Gastroesophageal sphincter (tissue), 4 donors: ENCODE data around the gene ECT2L. TPM values are rescaled to one million over a fixed set of nuclear protein-coding genes. Genes with fewer than 3 reads are reported as not detected.
A peak's percentile ranks its signal among the peaks of the same experiment; 100 is the strongest.

Experiments used
- ATAC-seq: fragments of 150-250 bp; one replicate; pipeline ENCODE4 v1.9.1; 2016; ENCODE audit warnings: mild to moderate bottlenecking, moderate library complexity
- H3K27ac ChIP-seq, 4 donors: fragments of 200-600 bp; sonication (generic) in 3 of 4; 1 replicate in 3 of 4; 2 replicates in 1 of 4; pipeline ENCODE4 v1.5.1; 2016 to 2019
- H3K27me3 ChIP-seq: fragments of 200-600 bp; sonication (generic); one replicate; pipeline ENCODE4 v1.5.1; 2019
- H3K36me3 ChIP-seq, 2 donors: fragments of 200-600 bp; sonication (generic); one replicate each; pipeline ENCODE4 v1.5.1; 2019; ENCODE audit warnings: control low read depth in 1 of 2
- H3K4me1 ChIP-seq, 3 donors: fragments of 200-600 bp; sonication (generic); 1 replicate in 2 of 3; 2 replicates in 1 of 3; pipeline ENCODE4 v1.5.1; 2016 to 2019; ENCODE audit warnings: control low read depth in 2 of 3
- H3K4me3 ChIP-seq, 2 donors: fragments of 200-600 bp; sonication (generic); one replicate each; pipeline ENCODE4 v1.5.1; 2019; ENCODE audit warnings: mild to moderate bottlenecking in 1 of 2, moderate library complexity in 1 of 2
- H3K9me3 ChIP-seq, 3 donors: fragments of 200-600 bp; sonication (generic); one replicate each; pipeline ENCODE4 v1.5.1; 2017 to 2019; ENCODE audit warnings: control low read depth in 2 of 3
- EP300 ChIP-seq: sonication (generic); formaldehyde crosslinking; IDR thresholded peaks from one replicate; pipeline ENCODE4 v1.6.1; 2017; ENCODE audit warnings: antibody characterized with exemption, mild to moderate bottlenecking
- POLR2A ChIP-seq, 2 donors: fragments of 450-650 bp; IDR thresholded peaks; one replicate each; pipeline ENCODE4 v1.6.1; 2017; ENCODE audit warnings: antibody characterized with exemption in 2 of 2, mild to moderate bottlenecking in 2 of 2, moderate library complexity in 1 of 2
- POLR2AphosphoS5 ChIP-seq: sonication (generic); formaldehyde crosslinking; IDR thresholded peaks from one replicate; pipeline ENCODE4 v1.6.1; 2017; ENCODE audit warnings: antibody characterized with exemption
- WGBS, 2 donors: methylation state at CpG; one replicate each; pipeline ENCODE4 v1.1.5; 2018; ENCODE audit warnings: low coverage in 1 of 2; 5-methylcytosine and 5-hydroxymethylcytosine counted together
- total RNA-seq, 4 donors: library from RNA; depleted of rRNA; stranded (reverse); fragments of >200 nt; gene quantifications; one replicate each; pipeline ENCODE4 v1.1.0, GENCODE V29; 2016
- TF ChIP-seq, protein P1 (sequence below), 4 experiments: fragments of 200-600 bp in 2 of 4; fragments of 450-650 bp in 2 of 4; sonication (generic) in 1 of 4; IDR thresholded peaks; one replicate each; pipeline ENCODE4 v1.5.1; 2017 to 2019; ENCODE audit warnings: antibody characterized with exemption in 4 of 4, mild to moderate bottlenecking in 2 of 4, moderate library complexity in 2 of 4

The ECT2L gene
- total RNA-seq, 4 donors from 2014 or later = 0.27 TPM; not detected in 3

DNA sequence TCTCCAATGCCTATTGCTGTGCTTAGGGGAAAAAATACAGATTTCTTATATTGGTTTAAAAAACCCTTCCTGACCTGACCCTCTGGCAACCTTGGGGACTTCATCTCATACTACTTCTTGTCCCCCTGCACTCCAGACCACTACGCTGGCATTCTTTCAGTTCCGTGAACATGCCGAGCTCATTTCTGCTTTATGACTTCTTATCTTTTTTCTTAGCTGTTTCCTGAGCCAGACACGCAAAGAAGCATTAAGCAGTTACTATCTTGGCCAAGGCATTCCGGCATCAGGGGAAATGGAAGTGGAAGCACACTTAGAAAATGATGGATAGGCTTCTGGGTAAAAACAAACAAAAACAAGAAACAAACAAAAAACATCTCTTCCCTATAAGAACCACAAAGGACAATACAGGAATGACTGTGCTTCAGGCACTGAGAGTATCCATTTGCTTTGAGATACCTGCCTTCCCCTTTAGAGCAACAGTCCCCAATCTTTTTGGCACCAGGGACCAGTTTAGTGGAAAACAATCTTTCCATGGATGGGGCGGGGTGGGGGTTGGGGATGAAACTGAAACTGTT is 26.7 kb upstream of the ECT2L start:
- Histone ChIP-seq H3K4me1 (peaks cover 0 to 10% (median 3%) of the 10 kb centered on the region in 3 donors), H3K36me3 (no peaks in the 10 kb centered on the region), H3K4me3 (no peak overlapping the region), H3K27ac (no peak overlapping the region), H3K27me3 (no peaks in the 10 kb centered on the region), H3K9me3 (no peaks in the 10 kb centered on the region)
- no peak for ATAC-seq
- TF ChIP-seq EP300 = no peak
- TF ChIP-seq POLR2AphosphoS5 = no peak
- TF ChIP-seq, protein P1, sequence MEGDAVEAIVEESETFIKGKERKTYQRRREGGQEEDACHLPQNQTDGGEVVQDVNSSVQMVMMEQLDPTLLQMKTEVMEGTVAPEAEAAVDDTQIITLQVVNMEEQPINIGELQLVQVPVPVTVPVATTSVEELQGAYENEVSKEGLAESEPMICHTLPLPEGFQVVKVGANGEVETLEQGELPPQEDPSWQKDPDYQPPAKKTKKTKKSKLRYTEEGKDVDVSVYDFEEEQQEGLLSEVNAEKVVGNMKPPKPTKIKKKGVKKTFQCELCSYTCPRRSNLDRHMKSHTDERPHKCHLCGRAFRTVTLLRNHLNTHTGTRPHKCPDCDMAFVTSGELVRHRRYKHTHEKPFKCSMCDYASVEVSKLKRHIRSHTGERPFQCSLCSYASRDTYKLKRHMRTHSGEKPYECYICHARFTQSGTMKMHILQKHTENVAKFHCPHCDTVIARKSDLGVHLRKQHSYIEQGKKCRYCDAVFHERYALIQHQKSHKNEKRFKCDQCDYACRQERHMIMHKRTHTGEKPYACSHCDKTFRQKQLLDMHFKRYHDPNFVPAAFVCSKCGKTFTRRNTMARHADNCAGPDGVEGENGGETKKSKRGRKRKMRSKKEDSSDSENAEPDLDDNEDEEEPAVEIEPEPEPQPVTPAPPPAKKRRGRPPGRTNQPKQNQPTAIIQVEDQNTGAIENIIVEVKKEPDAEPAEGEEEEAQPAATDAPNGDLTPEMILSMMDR (IDR thresholded peaks at IDR 0.05) = no peak
- TF ChIP-seq POLR2A (IDR thresholded peaks at IDR 0.05) = no peak
- WGBS, 2 donors = 56 to 75% methylated on average over 4 to 5 of the region's 6 CpGs

DNA sequence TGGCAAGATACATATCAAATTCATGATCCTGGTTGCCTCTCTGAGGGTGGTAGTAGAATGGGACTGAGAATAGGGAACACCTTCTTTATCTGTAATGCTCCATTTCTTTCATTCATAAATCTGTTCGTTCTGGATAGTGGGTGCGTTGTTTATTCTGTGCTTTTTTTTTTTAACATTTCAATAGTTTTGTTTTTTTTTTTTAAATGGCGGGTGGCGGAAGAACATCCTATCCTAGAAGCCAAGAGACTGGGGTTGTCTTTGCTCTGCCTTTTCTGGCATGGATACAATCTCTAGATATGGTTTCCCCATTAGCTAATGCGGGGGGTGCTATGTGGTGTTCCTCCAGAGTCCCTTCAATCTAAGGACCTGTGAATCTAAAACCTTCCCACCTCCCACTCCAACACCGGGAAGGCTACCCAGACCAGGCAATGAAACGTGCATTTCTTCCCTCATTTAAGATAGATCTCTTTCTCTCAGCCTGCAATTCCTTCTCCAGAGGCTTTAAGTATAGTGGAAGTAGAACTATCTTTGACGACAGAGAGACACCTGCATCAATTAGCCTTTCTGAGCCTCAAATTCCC is 23.2 kb upstream of the ECT2L start:
- no peak for ATAC-seq
- Histone ChIP-seq H3K27me3 (no peaks in the 10 kb centered on the region), H3K9me3 (no peaks in the 10 kb centered on the region), H3K4me1 (peaks cover 3 to 29% (median 9%) of the 10 kb centered on the region in 3 donors), H3K27ac (peak overlapping the region; percentile 37 to 98 (median 93)), H3K36me3 (peaks cover 0 to 21% of the 10 kb centered on the region in 2 donors), H3K4me3 (peak overlapping the region; percentile 55 to 80)
- WGBS, 2 donors = 9 to 10% methylated on average over 6 to 8 of the region's 8 CpGs
- TF ChIP-seq POLR2A (IDR thresholded peaks at IDR 0.05) = no peak
- TF ChIP-seq, protein P1 (IDR thresholded peaks at IDR 0.05) = no peak
- TF ChIP-seq EP300 = no peak
- TF ChIP-seq POLR2AphosphoS5 = no peak

DNA sequence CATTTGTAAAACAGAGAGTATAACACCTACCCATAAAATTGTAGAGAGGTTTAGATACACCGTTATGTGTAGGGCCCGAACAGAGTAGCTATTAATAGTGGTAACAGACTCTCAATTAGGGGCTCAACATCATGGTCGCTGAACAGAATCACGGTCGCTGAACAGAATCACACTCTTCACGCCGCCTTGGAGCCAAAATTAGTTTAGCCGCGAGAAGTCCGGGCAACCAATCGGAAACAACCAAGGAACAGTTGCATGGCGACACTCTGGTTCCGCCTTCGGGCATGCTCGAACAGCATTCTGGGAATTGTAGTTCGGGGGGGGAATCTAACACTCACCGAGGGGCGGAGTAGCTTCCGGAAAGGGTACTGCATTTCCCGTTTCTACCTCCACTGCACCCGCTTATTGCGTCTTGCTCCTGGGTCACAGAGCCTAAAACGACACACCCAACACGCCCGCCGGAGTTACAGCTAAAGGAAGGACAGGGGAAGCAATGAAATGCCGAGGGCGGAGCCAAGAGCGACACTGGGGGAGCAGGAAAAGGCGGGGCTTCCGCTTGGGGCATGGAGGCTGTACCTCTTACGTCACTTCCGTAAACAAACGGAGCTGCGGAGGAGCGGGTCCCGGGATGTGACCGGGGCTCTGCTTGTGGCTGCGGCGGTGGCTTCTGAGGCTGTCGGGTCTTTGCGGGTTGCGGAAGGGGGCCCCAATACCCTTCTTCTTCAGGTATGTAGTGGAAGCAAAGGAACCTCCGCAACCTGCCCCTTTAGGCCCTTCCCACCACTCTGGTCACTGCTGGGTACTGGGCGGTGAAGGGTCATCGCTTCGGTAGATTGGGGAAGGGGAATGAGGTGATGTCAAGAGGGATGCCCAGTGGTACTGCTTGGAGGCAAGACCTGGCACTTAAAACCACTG is 22.5 kb upstream of the ECT2L start, which contains the start of gene CCDC28A:
CCDC28A (plus strand) TSS at position 593 of the 915 bp plus-strand sequence. CDS start 2,352 bp downstream, outside the sequence.
- Histone ChIP-seq H3K9me3 (no peaks in the 10 kb centered on the region), H3K4me3 (peak within 1 kb of the TSS; percentile 55 to 80), H3K4me1 (peaks cover 3 to 29% (median 9%) of the 10 kb centered on the region in 3 donors), H3K27ac (peak within 1 kb of the TSS; percentile 91 to 98 (median 93)), H3K27me3 (no peaks in the 10 kb centered on the region), H3K36me3 (peaks cover 0 to 27% of the 10 kb centered on the region in 2 donors)
- whole genome bisulfite sequencing, 2 donors = 0% methylated on average over 4 to 17 of the region's 47 CpGs
- TF ChIP-seq POLR2A (IDR thresholded peaks at IDR 0.05) (peak; percentile 63 to 69), POLR2AphosphoS5 (peak; percentile 78), EP300 (no peak)
- TF ChIP-seq, protein P1 (IDR thresholded peaks at IDR 0.05) = peak in 1 of 4 experiments; percentile 20
- ATAC-seq = peak; percentile 97

DNA sequence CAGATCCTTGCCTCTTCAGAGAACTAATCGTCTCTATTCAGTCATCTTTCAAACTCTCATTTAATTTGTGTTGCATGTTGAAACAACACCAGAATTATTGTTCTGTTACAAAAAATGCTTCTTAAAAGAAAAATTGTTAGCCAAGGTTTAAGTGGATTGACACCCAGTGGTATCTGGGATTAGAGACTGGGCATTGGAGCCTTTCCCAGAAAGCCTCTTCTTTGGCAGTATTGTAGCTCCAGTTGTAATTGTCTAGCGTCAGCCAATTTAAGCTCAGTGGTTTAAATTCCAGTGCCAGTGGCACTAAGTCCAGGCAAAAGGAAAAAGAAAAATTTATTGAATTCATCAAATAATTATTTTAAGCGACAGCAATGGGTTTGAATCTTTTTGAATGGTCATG is 21.5 kb upstream of the ECT2L start:
- peaks cover 3 to 29% (median 9%) of the 10 kb centered on the region in 3 donors for H3K4me1 ChIP-seq
- no peaks in the 10 kb centered on the region for H3K9me3 ChIP-seq
- no peak for ATAC-seq
- H3K36me3 ChIP-seq = peaks cover 0 to 34% of the 10 kb centered on the region in 2 donors
- H3K4me3 ChIP-seq = peak overlapping the region; percentile 55 to 80
- H3K27me3 ChIP-seq = no peaks in the 10 kb centered on the region
- TF ChIP-seq POLR2AphosphoS5 = no peak
- TF ChIP-seq, protein P1 (IDR thresholded peaks at IDR 0.05) = no peak
- TF ChIP-seq POLR2A (IDR thresholded peaks at IDR 0.05) = no peak
- TF ChIP-seq EP300 = no peak
- peak overlapping the region; percentile 91 to 98 (median 93) for H3K27ac ChIP-seq
- 6 to 20% methylated on average over 3 of the region's 3 CpGs for WGBS, 2 donors
